ENCODE measurements around the gene SENP2. TPM values are rescaled to one million over a fixed set of nuclear protein-coding genes. Genes with fewer than 3 reads are reported as not detected.

Gene SENP2
- polyA plus RNA-seq, 1 of the 3 experiments (the other 2 are of a cell fraction), result 7.1 TPM

GRCh38 chr3:185595526-185595925 is 9.4 kb downstream of the SENP2 start:
- CTCF ChIA-PET, result interaction anchor here (1.4 to 2.3 kb wide), 2 partner anchors 14 to 37 kb away, joined by 3 to 6 read pairs; no protein-coding TSS in a partner anchor
- no peak overlapping the region for H3K4me3 ChIP-seq (ENCODE audit: low read depth in 2 of 2, low read length in 1 of 2)
- no peaks in the 10 kb centered on the region for H4K20me1 ChIP-seq (ENCODE audit: insufficient read depth)
- whole genome bisulfite sequencing (ENCODE audit: low lambda C conversion rate), result 92% methylated on average over 4 of the region's 4 CpGs
- H3K27me3 ChIP-seq (ENCODE audit: insufficient read depth), result no peaks in the 10 kb centered on the region
- TF ChIP-seq SMC3 (IDR thresholded peaks at IDR 0.05; ENCODE audit: low read depth, low read length), result no peak
- no peak for TF ChIP-seq MXI1 (IDR thresholded peaks at IDR 0.05; ENCODE audit: low read depth, low read length)
- no peak for TF ChIP-seq NRF1 (IDR thresholded peaks at IDR 0.05; ENCODE audit: low read depth, low read length)
- no peak for TF ChIP-seq GABPA (IDR thresholded peaks at IDR 0.05; ENCODE audit: low read depth)
- no peak for TF ChIP-seq EP300 (IDR thresholded peaks at IDR 0.05; ENCODE audit: borderline replicate concordance in 1 of 2, low read depth in 1 of 2, low read length in 1 of 2)
- TF ChIP-seq NFIC (IDR thresholded peaks at IDR 0.05; ENCODE audit: borderline replicate concordance), result no peak
- no peak for TF ChIP-seq MEF2A (IDR thresholded peaks at IDR 0.05; ENCODE audit: borderline replicate concordance, low read depth)
- no peak for TF ChIP-seq ZBTB33 (IDR thresholded peaks at IDR 0.05; ENCODE audit: borderline replicate concordance, low read depth)
- TF ChIP-seq USF2 (IDR thresholded peaks at IDR 0.05; ENCODE audit: borderline replicate concordance, low read depth, low read length), result no peak
- no peak for TF ChIP-seq TAF1 (IDR thresholded peaks at IDR 0.05; ENCODE audit: borderline replicate concordance, low read depth, low read length)
- TF ChIP-seq YY1 (IDR thresholded peaks at IDR 0.05; ENCODE audit: low read depth), result no peak
- TF ChIP-seq CHD2 (IDR thresholded peaks at IDR 0.05; ENCODE audit: low read length, partially characterized antibody), result no peak
- TF ChIP-seq FOSL2 (IDR thresholded peaks at IDR 0.05; ENCODE audit: borderline replicate concordance, low read depth), result no peak
- TF ChIP-seq IRF3 (IDR thresholded peaks at IDR 0.05; ENCODE audit: low read depth, low read length), result no peak
- no peak for TF ChIP-seq RCOR1 (IDR thresholded peaks at IDR 0.05; ENCODE audit: low read length)
- no peak for TF ChIP-seq USF1 (IDR thresholded peaks at IDR 0.05; ENCODE audit: borderline replicate concordance, low read depth)
- no peak for TF ChIP-seq TCF12 (IDR thresholded peaks at IDR 0.05)
- no peak for TF ChIP-seq PBX3 (IDR thresholded peaks at IDR 0.05)
- TF ChIP-seq MAX (IDR thresholded peaks at IDR 0.05; ENCODE audit: low read depth), result no peak
- H3K9me3 ChIP-seq, result no peaks in the 10 kb centered on the region
- H3K4me2 ChIP-seq, result no peak overlapping the region
- H3K4me1 ChIP-seq (ENCODE audit: control insufficient read depth in 1 of 2, insufficient read depth in 2 of 2, low read depth in 1 of 2, low read length in 1 of 2), result no peaks in the 10 kb centered on the region
- no peaks in the 10 kb centered on the region for H3K9me2 ChIP-seq
- no peak overlapping the region for H3K27ac ChIP-seq (ENCODE audit: low read depth in 2 of 2, low read length in 1 of 2)
- POLR2A ChIA-PET, result interaction anchor here (2.1 kb wide), 1 partner anchor 9 kb away, joined by 9 read pairs; the partner anchor contains the start of gene SENP2
- H3K79me2 ChIP-seq (ENCODE audit: insufficient read depth), result peaks cover 36% of the 10 kb centered on the region; the same call in 1 of the 2 replicates
- peaks cover 14 to 34% of the 10 kb centered on the region in 2 experiments for H3K36me3 ChIP-seq (replicated peaks in 1 of 2; ENCODE audit: control insufficient read depth in 1 of 2, insufficient read depth in 2 of 2, low read length in 1 of 2)
- H2AFZ ChIP-seq (ENCODE audit: low read depth), result no peak overlapping the region
- DNase-seq, result no peak
- no peaks in the 10 kb centered on the region for H3F3A ChIP-seq (replicated peaks; ENCODE audit: insufficient read depth)
- H3K9ac ChIP-seq, result no peak overlapping the region

All from SK-N-SH (cell line).